Fibroblast of the aortic adventitia (primary cell): ENCODE data around the gene ABCA9. TPM values are rescaled to one million over a fixed set of nuclear protein-coding genes. Genes with fewer than 3 reads are reported as not detected.
"Not testable (repeated sequence)": the region's sequence is repeated elsewhere in the genome, so short reads cannot be mapped to it uniquely, and the experiment has no call there.

Experiments
- DNase-seq: peaks from one replicate; pipeline ENCODE4 v3.0.0-alpha.2; 2010; ENCODE audit warnings: low read depth
- H3K4me3 ChIP-seq: 2 replicates; pipeline ENCODE4 v1.5.1; 2011; ENCODE audit warnings: low read depth, mild to moderate bottlenecking, control low read depth, low read length, moderate library complexity
- total RNA-seq: library from RNA; depleted of rRNA; stranded (reverse); fragments of >200 nt; gene quantifications from 2 replicates; pipeline ENCODE4 v1.2.3, GENCODE V29; 2012; ENCODE audit warnings: low replicate concordance
- TF ChIP-seq, protein P1 (sequence below): IDR thresholded peaks from 2 replicates; pipeline ENCODE4 v1.5.1; 2011; ENCODE audit warnings: mild to moderate bottlenecking, low read length, control low read depth, inconsistent platforms; ENCODE audit not compliant: insufficient read depth

The ABCA9 gene
- total RNA-seq, 1 donor = 122 TPM

DNA sequence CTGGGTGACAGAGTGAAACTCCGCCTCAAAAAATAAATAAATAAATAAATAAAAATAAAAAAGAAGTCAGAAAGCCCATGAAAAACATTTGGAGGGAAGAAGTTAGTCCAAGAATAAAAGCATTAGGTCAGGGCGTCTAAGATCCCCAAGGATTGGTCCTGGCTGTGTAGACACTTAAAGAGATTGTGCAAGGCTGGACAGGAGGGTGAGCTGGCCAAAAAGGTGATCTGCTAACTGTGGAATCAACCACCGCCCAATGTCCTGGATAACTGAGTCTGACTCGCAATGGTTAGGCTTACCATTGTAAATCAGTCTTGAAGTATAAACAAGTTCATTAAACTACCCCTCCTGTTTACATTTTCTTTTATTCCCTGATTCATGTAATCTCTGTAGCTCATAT, 96.8 kb downstream of the ABCA9 start:
- peak; percentile 35 for DNase-seq
- no peak overlapping the region for H3K4me3 ChIP-seq

DNA sequence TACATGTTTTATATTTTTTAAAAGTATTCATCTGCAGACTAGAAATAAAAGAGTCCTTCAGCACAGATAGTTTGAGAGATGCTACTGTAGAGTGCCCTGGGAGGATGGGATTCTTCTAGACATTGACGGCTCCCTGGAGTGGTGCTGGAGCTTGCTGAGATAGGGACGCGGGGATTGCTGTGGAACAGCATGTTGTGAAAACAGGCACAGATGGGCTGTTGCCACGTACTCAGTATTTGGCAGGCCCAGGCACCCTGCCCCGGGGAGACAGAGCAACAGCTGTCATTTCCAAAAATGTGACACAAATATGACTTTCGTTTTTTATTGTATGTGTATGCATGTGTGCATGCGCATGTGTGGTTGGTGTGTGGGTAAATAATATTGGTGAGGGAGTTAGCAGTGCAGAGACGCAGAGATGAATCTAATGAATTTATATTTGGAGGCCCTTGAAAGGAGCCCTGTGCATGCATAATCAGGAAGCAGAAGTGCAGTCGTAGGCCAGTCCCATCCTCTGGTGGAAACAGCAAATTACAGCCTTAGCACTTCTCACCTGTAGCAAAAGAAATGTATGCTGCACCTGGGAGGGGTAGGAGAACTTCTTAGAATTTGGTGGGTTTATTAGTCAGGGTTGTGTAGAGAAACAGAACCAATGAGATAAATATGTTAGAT, 99.4 kb downstream of the ABCA9 start:
- no peak for DNase-seq
- H3K4me3 ChIP-seq = no peak overlapping the region
- TF ChIP-seq, protein P1, sequence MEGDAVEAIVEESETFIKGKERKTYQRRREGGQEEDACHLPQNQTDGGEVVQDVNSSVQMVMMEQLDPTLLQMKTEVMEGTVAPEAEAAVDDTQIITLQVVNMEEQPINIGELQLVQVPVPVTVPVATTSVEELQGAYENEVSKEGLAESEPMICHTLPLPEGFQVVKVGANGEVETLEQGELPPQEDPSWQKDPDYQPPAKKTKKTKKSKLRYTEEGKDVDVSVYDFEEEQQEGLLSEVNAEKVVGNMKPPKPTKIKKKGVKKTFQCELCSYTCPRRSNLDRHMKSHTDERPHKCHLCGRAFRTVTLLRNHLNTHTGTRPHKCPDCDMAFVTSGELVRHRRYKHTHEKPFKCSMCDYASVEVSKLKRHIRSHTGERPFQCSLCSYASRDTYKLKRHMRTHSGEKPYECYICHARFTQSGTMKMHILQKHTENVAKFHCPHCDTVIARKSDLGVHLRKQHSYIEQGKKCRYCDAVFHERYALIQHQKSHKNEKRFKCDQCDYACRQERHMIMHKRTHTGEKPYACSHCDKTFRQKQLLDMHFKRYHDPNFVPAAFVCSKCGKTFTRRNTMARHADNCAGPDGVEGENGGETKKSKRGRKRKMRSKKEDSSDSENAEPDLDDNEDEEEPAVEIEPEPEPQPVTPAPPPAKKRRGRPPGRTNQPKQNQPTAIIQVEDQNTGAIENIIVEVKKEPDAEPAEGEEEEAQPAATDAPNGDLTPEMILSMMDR = no peak

More for the DNA sequence above, 96.8 kb downstream of the ABCA9 start:
- TF ChIP-seq, protein P1 = no peak

GRCh38 chr17:68959117-68959516, 101.6 kb downstream of the ABCA9 start:
- DNase-seq, H3K4me3 ChIP-seq: not testable (repeated sequence)

- no peak overlapping the region for H3K4me3 ChIP-seq
- TF ChIP-seq, protein P1 = no peak
- DNase-seq = no peak
Measured at GRCh38 chr17:68957944-68958343, 102.8 kb downstream of the ABCA9 start.

DNA sequence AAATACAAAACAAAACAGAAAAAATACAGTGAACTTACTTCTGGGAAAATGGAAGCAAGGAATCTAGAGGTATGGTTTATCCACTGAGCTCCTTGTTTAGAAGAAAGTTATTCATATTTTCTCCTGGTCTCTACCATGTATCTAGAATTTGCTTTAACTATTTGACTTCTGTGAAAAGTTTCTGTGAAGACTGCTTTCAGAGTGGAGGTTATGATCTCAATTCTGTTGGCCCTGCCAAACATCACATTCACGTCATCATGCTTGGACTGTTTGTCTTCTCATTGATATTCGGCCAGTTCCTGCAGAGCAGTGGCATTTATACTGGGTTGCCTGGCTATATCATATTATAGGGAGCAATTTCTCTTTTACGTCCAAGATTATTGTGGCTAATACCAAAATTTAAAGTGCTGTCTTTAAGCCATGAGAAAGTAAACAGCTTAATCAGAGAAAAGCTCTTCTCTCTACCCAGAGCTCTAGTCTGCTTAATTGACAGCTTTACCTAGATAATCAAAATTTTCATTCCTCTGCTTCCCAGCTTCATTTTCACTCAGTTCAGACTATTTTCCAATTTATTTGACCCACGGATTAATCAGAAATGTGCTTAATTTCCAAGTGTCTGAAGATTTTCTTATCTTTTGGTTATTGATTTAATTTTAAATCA, 105.4 kb downstream of the ABCA9 start, which contains the start of gene ABCA8:
ABCA8 (minus strand) TSS at position 212 of the 661 bp plus-strand sequence. CDS start 13,358 bp downstream, outside the sequence.
- H3K4me3 ChIP-seq = peak within 1 kb of the TSS; percentile 67
- TF ChIP-seq, protein P1 = no peak
- DNase-seq = peak; percentile 91

- peak; percentile 68 for DNase-seq
- H3K4me3 ChIP-seq = peak overlapping the region; percentile 67
- TF ChIP-seq, protein P1 = no peak
Measured at GRCh38 chr17:68954146-68954896, 106.4 kb downstream of the ABCA9 start.
